Nephron progenitor cell (in vitro differentiated cells): ENCODE results near the gene INPP5A.

ENCODE experiments used
- DNase-seq: peaks from one replicate; pipeline ENCODE4 v3.0.0; 2021
- H3K27ac Mint-ChIP-seq: 2 replicates; pipeline ENCODE4 v1.8.0; 2021; ENCODE audit warnings: mild to moderate bottlenecking, moderate library complexity, mixed read lengths
- H3K27me3 Mint-ChIP-seq: 2 replicates; pipeline ENCODE4 v1.8.0; 2021; ENCODE audit warnings: mild to moderate bottlenecking, low read depth, mixed read lengths; ENCODE audit not compliant: poor library complexity
- H3K36me3 Mint-ChIP-seq: 2 replicates; pipeline ENCODE4 v1.8.0; 2021; ENCODE audit warnings: low read depth, mixed read lengths
- H3K4me1 Mint-ChIP-seq: 2 replicates; pipeline ENCODE4 v1.8.0; 2021; ENCODE audit warnings: mixed read lengths
- H3K4me3 Mint-ChIP-seq: 2 replicates; pipeline ENCODE4 v1.8.0; 2021; ENCODE audit warnings: mild to moderate bottlenecking, moderate library complexity, mixed read lengths
- H3K9me3 Mint-ChIP-seq: 2 replicates; pipeline ENCODE4 v1.8.0; 2021; ENCODE audit warnings: mild to moderate bottlenecking, moderate library complexity, mixed read lengths
- CTCF ChIP-seq: fragments of 200-600 bp; sonication (generic); IDR thresholded peaks from 2 replicates; pipeline ENCODE4 v1.5.0; 2021; ENCODE audit warnings: antibody characterized with exemption

INPP5A gene

GRCh38 chr10:132538031-132538789 lies 623 bp downstream of the INPP5A start:
- H3K4me1 Mint-ChIP-seq, result peaks cover 69% of the 10 kb centered on the region

GRCh38 chr10:132538790-132539421 lies 1.3 kb downstream of the INPP5A start:
- Mint-ChIP-seq H3K4me3 (peak overlapping the region; percentile 90), H3K4me1 (peaks cover 63% of the 10 kb centered on the region), H3K9me3 (no peaks in the 10 kb centered on the region), H3K27ac (no peak overlapping the region), H3K36me3 (no peaks in the 10 kb centered on the region), H3K27me3 (peaks cover 13% of the 10 kb centered on the region)
- no peak for TF ChIP-seq CTCF
- no peak for DNase-seq

More at GRCh38 chr10:132538031-132538789, 623 bp downstream of the INPP5A start:
- DNase-seq, result no peak
- H3K9me3 Mint-ChIP-seq, result no peaks in the 10 kb centered on the region
- H3K27me3 Mint-ChIP-seq, result peaks cover 15% of the 10 kb centered on the region
- no peak for TF ChIP-seq CTCF
- H3K4me3 Mint-ChIP-seq, result peak overlapping the region; percentile 90
- H3K36me3 Mint-ChIP-seq, result no peaks in the 10 kb centered on the region
- H3K27ac Mint-ChIP-seq, result no peak overlapping the region

GRCh38 chr10:132539431-132539839 lies 1.8 kb downstream of the INPP5A start:
- peaks cover 13% of the 10 kb centered on the region for H3K27me3 Mint-ChIP-seq
- no peak for TF ChIP-seq CTCF

GRCh38 chr10:132539894-132540293 lies 2.3 kb downstream of the INPP5A start:
- Mint-ChIP-seq H3K27ac (peak overlapping the region; percentile 45), H3K36me3 (no peaks in the 10 kb centered on the region), H3K27me3 (peaks cover 10% of the 10 kb centered on the region), H3K4me1 (peaks cover 60% of the 10 kb centered on the region), H3K9me3 (no peaks in the 10 kb centered on the region), H3K4me3 (peak overlapping the region; percentile 70)
- no peak for DNase-seq
- TF ChIP-seq CTCF, result no peak

More at GRCh38 chr10:132539431-132539839, 1.8 kb downstream of the INPP5A start:
- Mint-ChIP-seq H3K9me3 (no peaks in the 10 kb centered on the region), H3K27ac (no peak overlapping the region), H3K4me1 (peaks cover 60% of the 10 kb centered on the region), H3K36me3 (no peaks in the 10 kb centered on the region), H3K4me3 (peak overlapping the region; percentile 90)
- peak; percentile 11 for DNase-seq

- Mint-ChIP-seq H3K9me3 (no peaks in the 10 kb centered on the region), H3K36me3 (no peaks in the 10 kb centered on the region), H3K27me3 (peaks cover 4% of the 10 kb centered on the region), H3K4me1 (peaks cover 57% of the 10 kb centered on the region), H3K4me3 (peak overlapping the region; percentile 70), H3K27ac (no peak overlapping the region)
- DNase-seq, result no peak
- TF ChIP-seq CTCF, result no peak
Observed at GRCh38 chr10:132540456-132540855, 2.9 kb downstream of the INPP5A start.
